GM18868 (cell line): ENCODE measurements around the gene SLIT1.

Experiments used
- ATAC-seq: cut with Tn5 transposase; IDR thresholded peaks from one replicate; pipeline ENCODE4 v1.9.1; 2021; ENCODE audit warnings: mild to moderate bottlenecking, moderate library complexity; ENCODE audit not compliant: unreplicated experiment

Gene SLIT1

DNA sequence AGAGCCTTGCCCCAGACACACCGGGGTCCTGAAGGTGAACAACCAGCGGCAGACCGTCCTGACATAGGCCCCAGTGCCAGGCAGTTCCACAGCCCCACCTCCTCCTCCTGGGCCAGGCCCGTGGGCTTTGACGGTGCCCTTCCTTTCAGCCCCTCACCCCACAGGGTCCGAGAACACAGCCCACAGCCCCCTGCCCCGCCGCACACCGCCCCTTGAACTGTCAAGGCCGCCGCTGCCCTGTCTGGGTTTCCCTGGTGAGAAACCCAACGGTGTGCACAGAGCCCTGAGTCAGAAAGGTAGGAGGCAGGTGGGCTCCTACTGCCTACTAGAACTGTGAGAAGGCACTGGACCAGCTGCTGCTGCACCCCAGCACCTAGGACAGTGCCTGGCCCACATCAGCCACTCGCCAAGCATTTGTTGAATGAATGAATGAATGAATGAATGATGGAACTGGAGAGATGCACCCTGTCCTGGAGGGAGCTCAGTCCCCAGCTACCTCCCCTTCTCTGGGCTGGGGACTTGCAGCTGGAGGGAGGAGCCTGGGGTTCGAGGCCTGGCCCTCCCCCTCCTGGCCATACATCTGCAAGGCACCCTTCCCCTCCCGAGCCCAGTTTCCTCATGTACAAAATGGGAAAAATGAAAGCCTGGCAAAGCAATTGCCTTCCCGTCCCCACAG lies 117.9 kb downstream of the SLIT1 start:
- ATAC-seq = no peak

DNA sequence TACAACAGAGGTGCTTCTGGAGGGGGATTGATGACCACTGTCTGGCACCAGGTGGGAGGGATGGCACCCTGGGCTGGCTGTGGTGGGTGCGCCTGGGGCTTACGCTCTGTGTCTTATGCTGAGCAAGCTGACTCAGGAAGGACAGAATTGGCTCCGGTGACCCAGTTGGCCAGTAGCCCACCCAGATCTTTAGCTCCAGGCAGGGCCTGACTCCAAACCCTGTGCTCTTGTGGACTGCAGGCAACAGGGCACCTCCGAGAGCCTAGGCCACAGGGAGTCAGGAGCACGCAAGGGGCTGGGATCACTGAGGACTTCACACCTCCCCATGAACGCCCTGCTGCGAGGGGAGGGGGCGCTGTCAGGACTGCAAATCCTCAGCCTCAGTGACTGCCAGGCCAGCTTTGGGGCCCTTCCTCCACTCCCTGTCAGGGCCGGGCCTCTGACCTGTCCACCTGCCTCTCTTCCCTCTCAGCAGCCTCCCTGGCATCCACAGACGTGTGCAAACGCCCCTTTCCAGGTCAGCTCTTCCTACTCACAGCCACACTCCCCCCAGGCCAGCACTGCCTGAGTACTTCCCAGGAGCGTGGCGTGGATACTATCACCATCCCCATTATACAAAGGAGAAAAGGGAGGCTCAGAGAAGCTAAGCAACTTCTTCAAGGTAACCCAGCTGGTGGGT lies 118.7 kb downstream of the SLIT1 start:
- ATAC-seq = no peak

DNA sequence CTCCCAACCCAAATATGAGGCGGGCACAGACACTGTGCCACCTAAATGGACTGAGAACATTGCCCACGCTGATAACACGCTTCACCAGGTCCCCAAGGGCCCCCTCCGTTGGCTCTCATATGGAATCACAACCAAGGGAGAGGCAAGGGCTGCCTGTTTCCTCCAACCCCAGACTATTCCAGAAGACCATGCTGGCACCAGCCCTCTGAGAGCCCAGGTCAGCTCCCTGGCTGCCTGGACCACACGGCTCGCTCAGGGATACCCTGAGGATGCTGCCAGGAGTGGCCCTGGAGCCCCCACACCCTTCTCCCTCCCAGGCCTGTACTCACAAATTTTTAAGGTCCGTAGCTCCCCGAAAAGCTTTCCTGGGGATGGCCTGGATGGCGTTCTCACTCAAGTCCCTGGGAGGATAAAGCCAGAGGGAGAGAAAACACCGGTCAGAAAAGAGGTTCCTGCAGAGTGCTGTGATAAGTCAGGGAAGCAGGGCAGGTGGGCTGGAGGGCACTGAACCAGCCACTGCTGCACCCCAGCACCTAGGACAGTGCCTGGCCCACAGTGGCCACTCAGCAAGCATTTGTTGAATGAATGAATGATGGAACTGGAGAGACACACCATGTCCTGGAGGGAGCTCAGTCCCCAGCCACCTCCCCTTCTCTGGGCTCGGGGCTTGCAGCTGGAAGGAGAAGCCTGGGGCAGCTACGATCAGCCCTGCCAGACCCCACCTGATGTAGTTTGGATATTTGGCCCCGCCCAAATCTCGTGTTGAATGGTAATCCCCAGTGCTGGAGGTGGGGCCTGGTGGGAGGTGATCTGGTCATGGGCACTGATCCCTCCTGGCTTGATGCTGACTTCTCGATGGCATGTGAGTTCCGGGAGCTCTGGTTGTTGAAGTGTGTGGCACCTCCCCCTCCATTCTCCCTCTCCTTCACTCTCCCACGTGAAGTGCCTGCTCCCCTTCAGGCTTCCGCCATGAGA lies 119.8 kb downstream of the SLIT1 start:
- ATAC-seq = no peak

DNA sequence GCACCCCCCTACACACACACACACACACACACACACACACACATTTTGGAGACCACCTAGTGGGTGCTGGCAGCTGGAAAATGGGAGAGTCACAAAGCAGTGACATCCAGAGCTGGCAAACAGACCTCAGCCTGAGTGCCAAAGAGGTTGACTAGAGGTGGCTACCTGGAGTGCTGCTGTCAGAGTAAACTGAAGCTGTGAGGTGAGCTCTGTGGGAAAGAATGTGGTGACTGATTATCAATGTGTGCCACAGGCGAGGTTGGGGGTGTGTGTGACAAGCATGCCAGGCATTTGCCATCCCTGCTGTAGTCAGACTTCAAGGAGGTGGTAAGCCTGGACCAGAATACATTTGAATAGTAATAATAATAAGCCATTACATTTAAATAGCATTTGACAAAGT lies 120.6 kb downstream of the SLIT1 start:
- no peak for ATAC-seq

DNA sequence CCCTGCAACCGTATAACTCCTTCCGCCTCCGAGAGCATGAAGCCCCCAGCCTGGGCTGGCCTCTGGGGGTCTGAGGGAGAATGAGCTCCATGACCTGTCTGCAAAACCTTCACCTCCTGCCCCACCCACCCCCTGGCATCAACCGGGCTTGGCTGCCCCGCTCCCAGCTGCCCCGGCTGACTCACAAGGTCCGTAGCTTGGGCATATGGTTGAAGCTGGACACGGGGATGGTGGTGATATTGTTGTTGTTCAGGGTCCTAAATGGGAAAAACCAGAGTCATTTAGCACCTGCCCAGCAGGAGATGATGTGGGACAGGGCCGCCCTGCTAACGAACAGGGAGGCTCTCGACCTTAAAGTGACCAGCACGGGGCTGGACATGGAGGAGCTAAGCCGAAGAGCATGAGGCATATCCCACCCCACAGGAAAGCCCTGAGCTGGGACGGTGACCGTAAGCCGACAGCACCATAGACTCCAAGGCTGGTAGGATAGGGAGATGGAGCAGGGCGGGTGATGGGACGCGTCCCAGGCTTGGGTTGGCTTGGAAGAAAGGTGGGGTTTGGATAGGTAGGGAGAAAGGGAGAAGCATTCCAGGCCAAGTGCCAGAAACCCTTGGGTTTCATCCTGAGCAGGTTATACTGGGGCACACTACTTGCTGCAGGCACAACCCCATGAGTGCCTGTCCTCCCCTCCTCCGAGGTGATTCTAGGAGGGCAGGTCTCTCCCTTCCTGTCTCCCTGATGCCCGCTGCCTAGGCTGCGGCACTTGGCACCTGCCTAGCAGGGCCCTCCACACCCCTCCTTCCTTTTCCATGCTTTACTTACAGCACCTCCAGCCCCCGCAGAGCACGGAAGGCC lies 121.5 kb downstream of the SLIT1 start:
- no peak for ATAC-seq

DNA sequence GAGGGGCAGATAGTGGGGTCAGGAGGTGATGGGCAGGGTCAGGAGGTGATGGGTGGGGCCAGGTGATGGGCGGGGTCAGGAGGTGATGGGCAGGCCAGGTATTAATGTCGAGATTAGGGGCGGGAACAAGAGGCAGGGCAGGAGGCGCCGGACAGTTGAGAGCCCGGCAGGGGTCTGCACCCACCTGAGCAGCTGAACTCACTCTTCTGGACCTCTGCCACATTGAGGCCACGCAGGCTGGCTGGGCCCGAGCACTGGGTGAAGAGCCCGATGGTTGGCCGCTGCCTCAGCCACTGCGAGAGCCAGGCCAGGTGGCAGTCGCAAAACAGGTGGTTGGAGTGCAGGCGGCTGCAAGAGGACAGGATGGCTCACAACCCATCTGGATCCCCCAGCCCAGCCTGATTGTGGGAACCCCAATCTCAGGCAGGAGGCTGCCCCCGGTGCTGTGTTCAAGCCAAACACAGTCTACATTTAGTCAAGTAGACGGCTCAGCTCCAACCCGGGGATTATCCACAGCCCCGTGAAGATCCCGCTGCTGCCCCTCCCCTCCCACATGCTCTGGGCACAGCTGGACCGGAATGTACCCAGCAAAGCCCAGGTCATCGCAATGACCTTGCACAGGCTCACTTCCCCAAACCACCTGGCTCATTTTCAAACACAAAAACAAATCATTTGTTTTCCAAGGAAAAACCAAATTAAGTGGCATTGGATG lies 122.3 kb downstream of the SLIT1 start:
- ATAC-seq = no peak

DNA sequence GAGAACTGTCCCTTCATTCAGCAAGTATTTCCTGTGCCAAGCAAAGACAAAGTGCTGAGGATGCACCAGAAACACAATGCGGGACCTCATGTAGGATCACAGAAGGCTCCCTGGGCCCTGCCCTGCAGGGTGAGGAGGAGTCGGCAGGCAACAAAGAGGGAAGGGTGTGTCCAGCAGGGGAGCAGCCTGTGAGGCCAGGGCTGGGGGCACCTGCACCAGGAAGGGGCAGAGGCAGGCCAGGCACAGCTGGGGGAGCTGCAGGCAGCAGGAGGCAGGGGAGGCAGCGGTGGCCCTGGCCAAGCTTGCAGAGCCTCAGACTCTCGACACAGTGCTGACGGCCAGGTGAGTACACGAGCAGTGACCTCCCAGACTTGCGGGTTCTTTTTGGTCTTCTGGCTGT lies 123.3 kb downstream of the SLIT1 start:
- no peak for ATAC-seq

DNA sequence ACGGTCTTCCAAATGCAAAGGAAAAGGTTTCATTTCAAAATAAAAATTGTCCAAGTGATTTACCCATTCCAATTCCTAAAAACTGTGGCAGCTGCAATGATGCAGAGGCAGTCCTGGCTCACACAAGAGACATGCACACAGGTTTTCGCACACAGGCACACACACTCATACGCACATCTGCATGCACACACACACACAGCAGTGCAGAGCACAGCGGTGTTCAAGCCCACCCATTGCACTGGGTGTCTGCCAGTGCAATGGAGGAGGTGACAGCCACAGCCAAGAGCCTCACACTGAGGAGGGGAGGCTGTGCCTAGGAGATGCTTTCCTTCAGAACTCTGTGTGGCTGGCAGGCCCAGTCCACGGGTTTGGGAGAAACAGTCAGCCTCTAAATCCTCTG lies 123.7 kb downstream of the SLIT1 start:
- no peak for ATAC-seq

DNA sequence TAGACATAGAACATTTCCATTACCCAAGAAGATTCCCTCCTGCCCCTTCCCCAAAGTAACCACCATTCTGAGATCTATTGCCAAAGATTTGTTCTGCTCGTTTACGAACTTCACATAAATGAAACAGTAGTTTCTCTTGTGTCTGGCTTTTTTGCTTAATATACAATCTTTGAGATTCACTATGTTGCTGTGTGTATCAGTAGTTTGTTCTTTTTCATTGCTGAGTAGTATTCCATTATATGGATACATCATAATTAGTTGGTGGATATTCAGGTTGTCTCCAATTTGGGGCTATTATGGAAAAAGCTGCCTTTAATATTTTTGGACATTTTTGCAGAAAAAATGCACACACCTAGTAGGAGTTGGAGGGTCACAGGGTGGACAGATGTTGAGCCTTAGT lies 124.3 kb downstream of the SLIT1 start:
- no peak for ATAC-seq

DNA sequence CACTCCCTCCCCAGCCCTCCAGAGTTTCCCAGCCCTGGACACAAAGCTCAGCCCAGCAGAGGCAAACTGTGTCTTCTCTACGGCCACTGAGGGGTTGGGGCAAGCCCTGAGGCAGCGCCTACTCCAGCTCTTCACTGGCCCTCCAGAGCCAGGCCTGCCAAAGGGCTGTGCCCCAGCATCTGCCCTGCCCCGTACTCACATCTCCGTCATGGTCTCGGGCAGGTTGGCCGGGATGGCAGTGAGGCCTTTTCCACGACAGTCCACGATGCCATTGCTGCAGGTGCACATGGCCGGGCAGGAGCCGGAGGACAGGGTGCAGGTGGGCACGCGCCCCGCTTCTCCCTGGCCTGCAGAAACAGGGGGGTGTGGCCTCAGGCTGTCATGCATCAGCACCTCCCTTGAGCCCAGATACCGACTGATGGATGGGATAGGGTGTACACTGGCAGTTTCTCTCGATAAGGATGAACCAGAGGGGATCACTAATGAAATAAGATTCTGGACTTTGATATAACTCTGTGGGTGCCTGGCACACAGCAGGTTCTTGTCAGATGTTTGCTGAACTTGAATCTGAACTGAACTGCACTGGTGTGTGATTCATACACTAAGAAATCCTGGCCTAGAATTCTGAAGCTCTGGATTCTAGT lies 125.2 kb downstream of the SLIT1 start:
- ATAC-seq = no peak

DNA sequence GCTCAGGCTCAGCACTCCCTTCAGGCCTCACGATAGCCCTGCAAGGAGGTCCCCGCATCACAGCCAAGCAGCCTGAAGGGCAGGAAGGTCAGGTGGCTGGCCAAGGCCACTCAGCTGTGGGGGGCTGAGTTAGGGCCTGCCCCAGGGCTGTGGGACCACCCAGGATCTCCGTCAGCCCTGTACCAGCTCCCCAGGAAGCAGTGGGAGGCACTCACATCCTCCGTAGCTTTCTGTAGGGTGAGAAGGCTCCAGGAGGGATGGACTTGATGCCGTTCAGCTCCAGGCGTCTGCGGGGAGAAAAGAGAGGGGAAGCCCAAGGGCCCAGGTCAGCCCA lies 125.9 kb downstream of the SLIT1 start:
- no peak for ATAC-seq

DNA sequence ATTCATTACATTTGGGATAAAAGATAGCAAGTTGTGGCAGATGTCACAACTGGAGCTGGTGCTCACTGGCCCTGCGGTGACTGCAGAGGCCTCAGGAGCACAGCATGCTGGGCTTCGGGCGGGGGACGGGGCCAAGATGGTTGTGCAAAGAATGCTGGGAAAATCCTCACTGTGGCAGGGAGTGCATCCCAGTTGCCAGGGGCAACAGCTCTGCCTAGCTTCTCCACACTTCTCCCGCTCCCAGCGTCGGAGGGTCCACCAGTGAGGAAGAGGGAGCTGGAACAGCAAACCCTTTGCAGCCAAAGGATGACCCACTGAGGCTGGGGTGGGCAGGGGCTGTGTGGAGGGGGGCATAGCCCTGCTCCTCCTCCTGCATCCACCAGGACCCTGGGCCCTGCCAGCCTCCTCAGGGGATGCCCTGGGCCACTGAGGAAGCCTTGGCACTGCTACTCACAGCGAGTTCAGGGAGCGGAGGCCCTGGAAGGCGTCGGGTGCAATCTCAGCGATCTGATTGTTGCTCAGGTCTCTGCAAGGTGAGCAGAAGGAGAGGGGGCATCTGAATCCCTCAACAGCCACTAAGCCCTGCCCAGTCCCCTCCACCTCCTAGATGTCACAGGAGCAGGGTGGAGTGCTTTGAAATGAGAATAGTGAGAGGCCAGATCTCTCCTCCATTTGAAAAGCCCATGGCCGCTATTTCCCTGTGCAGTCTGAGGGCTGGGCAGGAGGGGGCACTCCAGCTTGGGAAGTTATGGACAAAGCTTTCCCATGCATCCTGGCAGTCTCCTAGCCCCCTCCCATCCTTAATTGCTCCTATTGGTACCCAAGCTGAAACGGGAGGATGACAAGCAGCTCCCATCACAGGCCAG lies 126.5 kb downstream of the SLIT1 start:
- ATAC-seq = no peak

DNA sequence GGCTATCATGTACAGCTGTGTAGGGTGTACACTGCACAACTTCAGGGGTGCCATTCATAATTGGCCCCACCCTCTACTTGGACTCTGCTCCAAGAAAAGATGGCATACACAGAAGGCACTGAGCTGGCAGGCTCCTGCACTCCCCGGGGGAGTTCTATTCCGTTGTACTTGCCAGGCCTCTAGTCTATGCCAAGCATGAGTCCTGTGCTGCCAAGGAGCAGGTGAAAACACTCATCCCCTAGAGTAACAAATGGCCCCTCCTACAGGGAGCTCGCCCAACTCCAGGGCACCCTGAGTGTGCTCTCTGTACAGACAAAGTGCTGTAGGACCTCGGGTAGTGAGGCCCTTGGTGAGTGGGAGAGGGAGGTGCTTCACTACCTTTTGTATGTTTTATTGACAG lies 127.2 kb downstream of the SLIT1 start:
- ATAC-seq = no peak

DNA sequence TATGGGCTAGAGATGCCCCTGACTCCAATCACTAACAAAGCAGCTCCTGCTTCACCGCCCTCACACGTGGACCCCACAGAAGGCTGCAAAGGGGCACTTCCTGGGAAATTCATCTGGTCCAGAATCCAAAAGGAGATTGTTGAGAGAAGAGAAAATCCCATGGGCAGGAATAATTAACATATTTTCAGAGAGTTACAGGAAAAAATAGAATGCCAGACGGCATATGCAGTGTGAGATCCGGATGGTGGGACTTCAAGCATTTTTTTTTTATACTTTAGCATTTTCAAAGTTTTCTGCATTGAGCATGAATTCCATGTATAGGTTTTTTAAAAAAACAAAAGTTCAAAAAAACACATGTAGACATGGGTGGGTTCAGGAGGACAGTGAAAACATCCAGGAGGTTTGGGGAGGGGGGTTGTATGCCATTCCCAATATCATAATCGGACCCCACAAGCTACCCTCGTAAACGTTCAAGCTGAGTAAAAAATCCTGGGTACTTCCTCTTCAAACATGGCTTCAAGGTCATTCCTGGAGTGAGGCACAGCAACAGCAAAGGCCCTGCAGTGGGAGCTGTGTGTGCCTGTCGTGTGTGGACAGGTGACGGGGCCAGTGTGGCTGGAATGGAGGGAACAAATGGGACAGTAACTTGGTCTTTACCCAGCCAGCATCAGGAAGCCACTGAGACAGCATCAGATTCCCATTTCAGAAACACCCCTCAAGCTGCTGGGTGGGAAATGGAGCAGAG lies 128.1 kb downstream of the SLIT1 start:
- ATAC-seq = no peak

DNA sequence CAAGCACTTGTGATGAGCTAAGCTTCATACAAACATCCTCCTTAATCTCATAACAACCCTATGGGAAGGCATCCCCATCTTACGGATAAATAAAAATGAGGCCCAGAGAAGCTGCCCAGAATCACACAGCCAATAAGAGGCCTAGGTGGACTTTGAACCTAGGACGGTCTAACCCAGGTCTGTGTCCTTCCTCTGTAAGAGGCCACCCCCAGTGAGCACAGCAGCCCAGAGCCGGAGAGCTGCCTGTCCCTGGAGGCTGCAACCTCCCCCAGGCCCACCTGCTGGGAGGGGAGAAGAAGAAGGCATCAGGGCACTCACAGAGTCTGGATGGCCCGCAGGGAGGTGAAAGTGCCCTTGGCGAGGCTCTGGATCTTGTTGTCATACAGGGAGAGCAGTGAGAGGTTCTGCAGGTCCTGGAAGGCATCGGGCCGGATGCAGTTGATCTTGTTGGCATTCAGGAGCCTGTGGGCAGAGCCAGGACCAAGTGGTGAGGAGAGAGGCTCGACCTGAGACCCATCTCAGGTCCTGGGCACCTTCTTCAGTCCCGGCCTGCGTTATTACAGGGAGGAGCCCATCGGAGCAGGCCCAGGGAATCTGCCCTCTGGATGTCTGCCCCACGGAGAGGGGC lies 129.6 kb downstream of the SLIT1 start:
- no peak for ATAC-seq

DNA sequence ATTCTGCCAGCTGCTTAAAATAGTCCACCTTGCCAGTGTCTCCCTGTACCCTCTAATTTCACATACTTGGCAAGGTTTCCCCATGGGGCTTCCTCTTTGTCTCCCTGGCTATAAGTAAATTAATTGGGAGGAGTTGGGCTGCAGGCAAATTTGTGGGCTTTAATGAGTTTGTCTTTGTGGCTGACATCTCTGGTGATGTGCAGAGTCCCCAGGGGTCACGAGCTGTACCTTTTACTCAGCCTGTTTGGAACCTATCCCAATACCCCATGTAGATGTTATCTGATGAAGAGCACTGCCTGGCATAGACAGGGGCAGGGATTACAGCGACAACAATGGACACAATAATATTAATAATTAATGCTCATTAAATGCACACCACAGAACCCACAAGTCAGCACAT lies 132.5 kb downstream of the SLIT1 start:
- ATAC-seq = no peak

DNA sequence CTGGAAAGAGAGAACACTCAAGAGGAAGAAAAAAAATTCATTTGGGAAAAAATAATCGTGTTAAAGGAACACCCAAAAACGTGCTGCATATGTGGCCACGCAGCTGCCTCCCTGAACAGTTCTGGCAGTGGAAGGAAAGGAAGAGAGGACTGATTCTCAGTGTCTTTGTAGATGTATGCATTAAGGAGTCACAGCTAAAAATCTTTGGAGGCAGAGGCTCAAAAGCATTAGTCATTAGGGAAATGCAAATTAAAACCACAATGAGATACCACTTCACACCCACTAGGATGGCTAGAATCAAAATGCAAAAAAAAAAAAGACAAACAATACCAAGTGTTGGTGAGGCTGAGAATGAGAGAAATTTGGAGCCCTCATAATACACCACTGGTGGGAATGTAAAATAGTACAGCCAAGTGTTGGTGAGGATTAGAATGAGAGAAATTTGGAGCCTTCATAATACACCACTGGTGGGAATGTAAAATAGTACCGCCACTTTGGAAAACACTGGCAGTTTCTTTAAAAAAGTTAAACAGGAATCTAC lies 134.7 kb downstream of the SLIT1 start:
- no peak for ATAC-seq
